H1 (cell line): ENCODE results near the gene ACADVL. TPM values are rescaled to one million over a fixed set of nuclear protein-coding genes. Genes with fewer than 3 reads are reported as not detected.

ENCODE experiments used
- BCL11A ChIP-seq, 2 experiments: IDR thresholded peaks; one replicate each; pipeline ENCODE4 v1.6.1; 2011; ENCODE audit warnings: low read depth in 2 of 2, low read length in 2 of 2, mild to moderate bottlenecking in 2 of 2
- CHD7 ChIP-seq: fragments of 300-600 bp; sonication (generic); IDR thresholded peaks from 2 replicates; pipeline ENCODE4 v1.7.1; 2012; ENCODE audit warnings: low read length, moderate library complexity, mild to moderate bottlenecking, inconsistent platforms; ENCODE audit not compliant: insufficient replicate concordance
- CREB1 ChIP-seq: IDR thresholded peaks from 2 replicates; pipeline ENCODE4 v1.6.1; 2012; ENCODE audit warnings: inconsistent platforms
- E2F6 ChIP-seq: IDR thresholded peaks from 2 replicates; pipeline ENCODE4 v1.6.1; 2012; ENCODE audit warnings: inconsistent platforms
- HDAC2 ChIP-seq, 2 experiments: fragments of 300-600 bp in 1 of 2; sonication (generic) in 1 of 2; IDR thresholded peaks; 2 replicates each; pipeline ENCODE4 v1.6.1; 2011 to 2012; ENCODE audit warnings: low read depth in 2 of 2, low read length in 2 of 2, mild to moderate bottlenecking in 2 of 2, moderate library complexity in 2 of 2, borderline replicate concordance in 1 of 2, inconsistent platforms in 1 of 2
- RNF2 ChIP-seq: fragments of 200-900, 300-1000 bp; sonication (generic); IDR thresholded peaks from 2 replicates; pipeline ENCODE4 v1.7.1; 2016; ENCODE audit warnings: borderline replicate concordance, low read depth, mild to moderate bottlenecking, antibody characterized with exemption, low read length; ENCODE audit not compliant: poor library complexity, severe bottlenecking; ENCODE audit errors: missing control alignments
- SRF ChIP-seq: IDR thresholded peaks from 2 replicates; pipeline ENCODE4 v1.6.1; 2011; ENCODE audit warnings: mild to moderate bottlenecking, low read depth, low read length, moderate library complexity
- TAF7 ChIP-seq: optimal IDR thresholded peaks from 2 replicates; pipeline ENCODE3; 2011; ENCODE audit warnings: low read depth, mild to moderate bottlenecking, inconsistent platforms, low read length, moderate library complexity, borderline replicate concordance
- polyA plus RNA-seq, 7 experiments: library from polyadenylated mRNA; depleted of rRNA in 3 of 7; stranded (reverse) in 5 of 7; unstranded in 2 of 7; fragments of >200 nt in 5 of 7; fragments of 200-250 nt in 2 of 7; gene quantifications; 1 replicate in 5 of 7; 2 replicates in 1 of 7; 4 replicates in 1 of 7; pipeline versions ENCODE4 v1.2.1 to v1.2.3, GENCODE V29; 2011 to 2013; ENCODE audit warnings: missing spikeins in 2 of 7, mixed read lengths in 2 of 7
- total RNA-seq: library from RNA; stranded (reverse); fragmentation: NEBNext Ultra II Directional; extraction: Animal tissue kit (Norgen Biotek cat#: 25700); gene quantifications from 2 replicates; pipeline ENCODE4 v1.2.1, GENCODE V29; 2021

Gene ACADVL
- total and polyA plus RNA-seq, 2 of the 8 experiments (the other 6 are each of a cell fraction or from before 2014, with no cell fraction given): 181 to 231 TPM

DNA sequence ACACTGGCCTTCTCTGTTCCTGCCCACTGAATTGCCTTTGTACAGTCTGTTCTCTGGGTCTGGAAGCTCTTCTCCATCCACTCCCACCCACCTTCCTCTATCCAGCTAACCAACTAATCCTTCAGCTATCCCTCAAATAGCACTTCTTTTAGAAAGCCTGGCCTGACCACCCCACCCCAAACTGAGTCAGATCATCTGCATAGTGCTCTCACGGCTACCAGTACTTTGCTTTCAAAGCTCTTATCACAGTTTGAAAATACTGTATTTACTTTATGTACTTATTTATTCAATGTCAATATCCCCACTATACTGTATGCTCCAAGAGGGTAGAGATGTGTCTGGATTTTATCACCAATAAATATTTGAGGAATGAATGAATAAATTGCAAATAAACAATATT lies 47.0 kb downstream of the ACADVL start (continued):
- TF ChIP-seq CHD7 (no peak), TAF7 (no peak), CREB1 (no peak), RNF2 (no peak), E2F6 (no peak), SRF (no peak), HDAC2 (IDR thresholded peaks at IDR 0.05; ENCODE audit: borderline replicate concordance in 1 of 2, low read depth in 2 of 2, low read length in 2 of 2) (no peak), BCL11A (IDR thresholded peaks at IDR 0.05; ENCODE audit: low read depth in 2 of 2, low read length in 2 of 2) (no peak)
